ENCODE measurements around the gene MYG1.
A peak's percentile ranks its signal among the peaks of the same experiment; 100 is the strongest.
"Not testable (repeated sequence)": the region's sequence is repeated elsewhere in the genome, so short reads cannot be mapped to it uniquely, and the experiment has no call there.

MYG1 gene

GRCh38 chr12:53328043-53328435 is 28.5 kb downstream of the MYG1 start:
- no peak for DNase-seq

GRCh38 chr12:53330671-53331070 is 31.2 kb downstream of the MYG1 start:
- DNase-seq, result no peak

GRCh38 chr12:53332339-53332738 is 32.8 kb downstream of the MYG1 start:
- not testable (repeated sequence) for DNase-seq

DNA sequence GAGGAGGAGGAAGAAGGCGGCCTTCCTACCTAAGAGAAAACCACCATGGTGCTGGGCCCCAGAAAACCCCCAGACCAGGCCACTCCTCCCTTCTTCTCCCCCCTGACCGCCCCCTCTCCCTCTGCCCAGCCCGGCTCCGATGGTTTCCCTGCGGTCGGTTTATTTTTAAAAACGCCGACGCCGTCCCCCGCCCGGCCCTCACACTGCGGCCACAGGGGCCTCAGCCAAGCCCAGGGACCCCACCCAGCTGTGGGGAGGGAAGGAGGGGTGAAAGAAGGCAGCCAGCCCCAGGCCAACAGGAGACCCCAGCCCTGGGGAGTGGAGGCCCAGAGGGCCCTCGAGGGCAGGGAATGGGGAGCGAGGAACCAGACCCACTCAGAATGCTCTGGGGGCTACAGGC is 33.2 kb downstream of the MYG1 start:
- DNase-seq, result no peak

- no peak for DNase-seq
Measured at GRCh38 chr12:53333289-53333688, 33.8 kb downstream of the MYG1 start.

- DNase-seq, result no peak
Measured at GRCh38 chr12:53333845-53334244, 34.4 kb downstream of the MYG1 start.

DNA sequence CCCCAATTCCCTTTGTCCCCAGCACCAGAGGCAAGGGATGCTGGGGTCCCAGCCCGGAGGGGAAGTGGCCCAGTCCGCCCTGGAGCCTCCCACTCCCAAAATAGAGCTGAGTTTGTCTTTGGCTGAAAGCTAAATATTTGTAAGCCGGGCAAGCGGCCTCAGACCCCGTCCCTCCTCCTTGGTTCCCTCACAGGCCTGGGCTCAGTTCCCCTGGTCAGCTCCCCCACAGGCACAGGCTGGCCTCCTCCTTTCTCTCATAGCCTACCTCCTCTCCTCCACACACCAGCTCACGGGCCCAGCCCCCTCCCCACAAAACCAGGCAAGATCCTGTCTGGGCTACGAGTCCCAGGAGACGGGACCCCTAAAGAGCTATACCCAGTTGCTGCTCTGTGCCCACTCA is 35.3 kb downstream of the MYG1 start:
- no peak for DNase-seq

DNA sequence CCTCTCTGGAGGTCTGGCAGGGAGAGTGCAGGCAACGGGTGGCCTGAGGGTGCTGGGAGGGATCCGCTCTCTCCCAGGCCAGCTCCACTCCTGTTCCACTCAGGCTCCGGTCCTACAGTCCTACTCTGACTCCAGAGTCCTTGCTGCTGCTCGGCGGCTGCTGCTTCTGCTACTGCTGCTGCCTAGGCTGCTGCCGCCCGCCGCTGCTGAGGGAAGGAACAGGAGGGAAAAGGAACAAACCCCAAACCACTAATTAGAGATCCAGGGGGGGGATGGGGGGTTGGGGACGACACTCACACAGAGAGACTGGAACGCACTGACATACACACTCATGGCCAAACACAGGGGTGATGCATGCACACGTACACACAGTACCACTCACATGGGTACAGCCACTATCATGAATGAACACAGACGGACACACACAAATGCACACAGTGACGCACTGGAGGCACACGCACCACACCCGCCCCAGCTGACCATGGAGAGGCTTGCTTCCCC is 36.7 kb downstream of the MYG1 start, which contains the start of gene SP7:
SP7 (minus strand) TSS at position 174 of the 501 bp plus-strand sequence. CDS start 708 bp downstream, outside the sequence.
- DNase-seq, result no peak

- no peak for DNase-seq
Measured at GRCh38 chr12:53338017-53338416, 38.5 kb downstream of the MYG1 start.

GRCh38 chr12:53338916-53339315 is 39.4 kb downstream of the MYG1 start:
- DNase-seq, result no peak

DNA sequence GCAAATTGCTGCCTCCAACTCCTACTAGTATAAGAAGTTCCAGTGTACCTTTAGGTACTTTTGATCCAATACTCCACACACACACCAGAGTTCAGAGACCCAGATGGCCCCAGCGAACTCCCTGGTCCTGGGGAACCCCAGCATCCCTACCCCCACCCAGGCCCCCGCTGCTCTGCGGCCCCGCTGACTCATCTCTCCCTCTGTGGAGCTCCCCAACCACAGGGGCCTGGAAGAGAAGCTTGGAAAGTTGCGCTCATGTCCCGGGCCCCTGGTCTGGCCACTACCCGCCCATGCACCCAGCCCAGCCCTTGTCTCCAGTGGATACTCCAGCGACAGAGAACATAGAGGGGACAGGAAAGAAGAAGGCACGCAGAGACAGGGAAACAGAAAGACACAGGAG is 40.9 kb downstream of the MYG1 start:
- DNase-seq, result no peak

DNA sequence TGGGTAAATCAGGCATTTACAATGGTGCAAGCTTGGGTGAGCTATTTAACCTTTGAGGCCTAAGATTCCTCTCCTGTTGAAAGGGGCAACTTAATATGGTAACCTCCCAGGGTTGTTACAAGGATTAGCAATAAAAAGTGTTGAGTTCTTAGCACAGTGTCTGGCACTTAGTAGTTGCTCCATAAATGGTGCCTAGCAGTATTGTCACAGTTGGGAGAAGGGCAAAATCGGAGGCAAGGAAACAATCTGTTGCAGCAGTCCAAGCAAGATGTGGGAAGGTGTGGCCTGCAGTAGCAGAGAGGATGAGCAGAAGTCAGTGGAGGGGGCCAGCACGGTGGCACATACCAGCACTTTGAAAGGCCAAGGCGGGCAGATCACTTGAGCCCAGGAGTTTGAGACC is 44.0 kb downstream of the MYG1 start:
- no peak for DNase-seq

GRCh38 chr12:53343969-53344368 is 44.5 kb downstream of the MYG1 start:
- DNase-seq, result peak in 4 of 6 experiments; percentile 10 to 44 (median 30)

GRCh38 chr12:53344487-53344823 is 45.0 kb downstream of the MYG1 start:
- DNase-seq, result peak in 1 of 6 experiments; percentile 38

DNA sequence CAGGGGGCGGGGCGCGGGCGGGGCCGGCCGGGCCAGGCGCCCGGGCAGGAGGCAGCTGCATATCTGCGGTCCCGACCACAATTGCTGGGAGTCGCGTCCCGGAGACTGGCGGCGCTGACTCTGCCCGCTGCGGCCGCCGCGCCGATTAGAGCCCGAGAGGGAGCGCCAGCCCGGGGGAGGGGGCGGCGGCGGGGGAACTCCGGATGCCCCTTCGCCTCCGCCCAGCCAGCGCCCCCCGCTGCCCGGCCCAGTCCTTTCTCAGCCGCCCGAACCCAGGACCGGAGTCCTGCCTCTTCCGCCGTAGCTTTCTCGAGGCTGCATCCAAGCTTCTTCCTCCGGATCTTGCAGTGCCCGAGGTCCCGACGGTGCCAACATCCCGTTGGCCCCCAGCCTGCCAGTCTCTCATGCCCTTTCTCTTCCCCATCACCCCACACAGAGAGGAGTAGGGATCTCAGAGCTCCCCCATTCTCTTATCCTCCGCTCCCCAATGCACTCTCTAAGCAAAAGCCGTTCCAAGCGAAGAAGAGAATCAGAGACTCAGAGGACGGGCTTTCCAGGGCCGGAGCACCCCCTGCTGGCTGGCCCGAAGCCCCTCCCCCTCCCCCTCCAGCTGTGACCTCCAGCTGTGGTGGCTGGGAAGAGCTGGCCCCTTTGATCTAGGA is 45.5 kb downstream of the MYG1 start:
- DNase-seq, result peak; percentile 43 to 69 (median 58)

GRCh38 chr12:53345486-53346188 is 46.1 kb downstream of the MYG1 start:
- no peak for DNase-seq

DNA sequence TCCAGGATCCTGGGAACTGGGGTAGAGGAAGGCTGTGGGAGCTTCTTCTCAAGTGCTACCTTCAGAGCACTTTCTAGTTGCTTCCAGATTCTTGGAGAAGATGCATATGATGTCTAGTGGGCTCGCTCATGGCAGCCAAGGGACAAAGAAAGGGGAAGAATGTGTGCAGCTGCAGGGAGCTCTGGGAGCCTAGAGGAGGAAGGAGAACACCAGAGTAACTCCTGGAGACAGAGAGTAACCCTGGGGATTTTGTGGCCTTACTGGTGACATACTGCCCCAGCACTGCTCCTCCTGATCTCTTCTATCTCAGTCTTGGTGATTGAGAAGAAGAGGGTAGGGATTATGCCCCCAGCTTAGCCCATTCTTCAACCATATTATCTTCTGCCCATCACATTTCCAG is 47.0 kb downstream of the MYG1 start:
- DNase-seq, result no peak

DNA sequence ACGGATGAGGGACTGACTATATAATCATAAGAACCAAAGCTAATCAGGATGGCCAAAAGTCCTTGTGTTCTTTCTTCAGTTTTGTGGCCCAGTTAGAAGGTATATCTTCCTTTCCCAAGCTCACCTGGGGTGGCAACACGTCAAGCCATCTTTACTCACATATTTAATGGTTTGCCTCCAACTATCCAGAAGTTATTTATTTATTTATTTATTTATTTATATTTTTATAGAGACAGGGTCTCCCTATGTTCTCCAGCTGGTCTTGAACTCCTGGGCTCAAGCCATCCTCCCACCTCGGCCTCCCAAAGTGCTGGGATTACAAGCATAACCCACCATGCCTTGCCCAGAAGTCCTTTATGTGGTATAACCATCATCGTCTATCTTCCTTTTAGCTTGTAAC is 48.4 kb downstream of the MYG1 start:
- DNase-seq, result no peak

DNA sequence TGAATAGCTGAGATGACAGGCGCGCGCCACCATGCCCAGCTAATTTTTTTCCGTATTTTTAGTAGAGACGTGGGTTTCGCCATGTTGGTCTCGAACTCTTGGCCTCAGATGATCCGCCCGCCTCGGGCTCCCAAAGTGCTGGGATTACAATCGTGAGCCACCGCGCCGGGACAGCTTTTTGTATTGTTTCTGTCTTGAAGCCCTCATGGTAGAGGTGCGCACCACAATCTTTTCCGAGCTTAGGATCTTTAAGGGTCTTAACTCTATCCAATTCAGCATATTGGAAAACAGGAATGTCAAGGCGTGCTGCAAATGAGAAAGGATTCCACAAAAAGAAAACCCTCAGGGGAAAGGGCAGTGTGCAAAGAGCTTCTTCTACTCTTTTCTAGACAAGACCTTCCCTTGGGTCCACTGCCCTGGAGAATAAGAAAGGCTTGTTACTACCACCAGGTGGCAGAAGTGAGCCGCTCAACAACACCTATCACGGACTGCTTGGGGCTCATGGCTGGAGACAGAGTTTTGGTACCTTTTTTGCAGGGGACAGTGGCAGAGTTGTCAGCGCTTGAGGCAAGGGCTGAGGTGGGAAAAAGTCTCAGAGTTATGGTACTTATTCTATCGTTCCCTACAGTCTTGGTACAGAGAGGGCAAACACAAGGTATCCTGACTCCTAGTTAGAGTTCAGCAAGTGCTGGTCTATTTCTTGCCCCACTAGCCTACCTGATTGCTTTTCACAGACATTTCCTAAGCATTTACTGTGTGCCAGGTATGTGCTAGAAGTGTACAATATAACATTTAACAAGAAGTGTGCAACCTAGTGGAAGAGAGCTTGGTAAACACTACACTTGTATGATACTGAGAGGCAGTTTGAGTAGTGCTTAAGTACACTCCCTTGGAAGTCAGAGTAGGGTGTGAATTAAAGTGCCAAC is 53.1 kb downstream of the MYG1 start:
- peak; percentile 59 to 88 (median 80) for DNase-seq

DNA sequence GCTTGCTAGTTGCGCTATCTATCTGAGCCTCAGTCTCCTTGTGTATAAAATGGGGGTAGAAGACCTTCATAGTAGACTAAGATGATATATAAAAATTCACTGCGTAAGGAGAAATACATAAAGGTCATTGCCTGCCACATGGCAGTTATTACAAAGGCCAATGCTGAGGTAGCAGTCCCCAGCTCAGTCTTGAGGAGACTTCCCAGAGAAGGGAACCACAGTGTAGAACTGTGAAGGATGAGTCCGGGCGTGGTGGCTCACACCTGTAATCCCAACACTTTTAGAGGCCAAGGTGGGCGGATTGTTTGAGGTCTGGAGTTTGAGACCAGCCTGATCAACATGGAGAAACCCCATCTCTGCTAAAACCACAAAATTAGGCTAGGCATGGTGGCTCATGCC is 53.8 kb downstream of the MYG1 start:
- no peak for DNase-seq

GRCh38 chr12:53355121-53355520 is 55.6 kb downstream of the MYG1 start:
- DNase-seq, result no peak
